Tibial nerve (tissue), 4 donors: ENCODE data around the gene CEMIP2. TPM values are rescaled to one million over a fixed set of nuclear protein-coding genes. Genes with fewer than 3 reads are reported as not detected.

Source experiments
- DNase-seq, 2 donors: peaks; one replicate each; pipeline ENCODE4 v3.0.0-alpha.2; 2019; ENCODE audit warnings: low spot score in 2 of 2
- H3K27ac ChIP-seq, 4 donors: fragments of 200-600 bp; sonication (generic) in 3 of 4; one replicate each; pipeline ENCODE4 v1.5.1; 2017 to 2019; ENCODE audit warnings: mild to moderate bottlenecking in 1 of 4
- H3K27me3 ChIP-seq, 2 donors: fragments of 200-600 bp; sonication (generic) in 1 of 2; one replicate each; pipeline versions ENCODE4 v1.5.1 to v1.6.0; 2017 to 2019
- H3K36me3 ChIP-seq, 3 donors: fragments of 200-600 bp; sonication (generic); one replicate each; pipeline ENCODE4 v1.5.1; 2018 to 2019
- H3K4me1 ChIP-seq, 4 donors: fragments of 200-600 bp; sonication (generic) in 3 of 4; one replicate each; pipeline ENCODE4 v1.5.1; 2017 to 2019
- H3K4me3 ChIP-seq, 4 donors: fragments of 200-600 bp; sonication (generic) in 3 of 4; one replicate each; pipeline ENCODE4 v1.5.1; 2017 to 2019; ENCODE audit warnings: mild to moderate bottlenecking in 1 of 4, moderate library complexity in 1 of 4
- H3K9me3 ChIP-seq, 4 donors: fragments of 200-600 bp; sonication (generic) in 3 of 4; one replicate each; pipeline ENCODE4 v1.5.1; 2017 to 2019
- CTCF ChIP-seq, 5 experiments: fragments of 200-600 bp in 3 of 5; fragments of 450-650 bp in 2 of 5; sonication (generic) in 3 of 5; IDR thresholded peaks; one replicate each; pipeline ENCODE4 v1.5.1; 2016 to 2019; ENCODE audit warnings: antibody characterized with exemption in 5 of 5, mild to moderate bottlenecking in 3 of 5, moderate library complexity in 2 of 5
- EP300 ChIP-seq, 2 donors: sonication (generic); formaldehyde crosslinking; IDR thresholded peaks; one replicate each; pipeline ENCODE4 v1.6.1; 2017; ENCODE audit warnings: antibody characterized with exemption in 2 of 2, mild to moderate bottlenecking in 1 of 2
- POLR2A ChIP-seq, 2 donors: fragments of 450-650 bp; IDR thresholded peaks; one replicate each; pipeline ENCODE4 v1.6.1; 2017; ENCODE audit warnings: antibody characterized with exemption in 2 of 2, mild to moderate bottlenecking in 2 of 2, moderate library complexity in 2 of 2
- WGBS, 2 donors: methylation state at CpG; one replicate each; pipeline ENCODE4 v1.1.5; 2018; 5-methylcytosine and 5-hydroxymethylcytosine counted together
- total RNA-seq, 4 donors: library from RNA; depleted of rRNA; stranded (reverse); fragments of >200 nt; gene quantifications; one replicate each; pipeline ENCODE4 v1.1.0, GENCODE V29; 2016

CEMIP2 gene
- total RNA-seq, 4 donors from 2014 or later: 107 to 126 (median 118) TPM

- DNase-seq: no peak
- Histone ChIP-seq H3K36me3 (no peaks in the 10 kb centered on the region), H3K4me3 (no peak overlapping the region), H3K27me3 (no peaks in the 10 kb centered on the region), H3K9me3 (no peaks in the 10 kb centered on the region), H3K27ac (no peak overlapping the region), H3K4me1 (peaks cover 0 to under 1% (median 0%) of the 10 kb centered on the region in 4 donors)
- 92 to 93% methylated on average over 3 of the region's 3 CpGs for WGBS, 2 donors
- TF ChIP-seq EP300 (IDR thresholded peaks at IDR 0.05) (no peak), CTCF (IDR thresholded peaks at IDR 0.05) (no peak), POLR2A (IDR thresholded peaks at IDR 0.05) (no peak)
These were observed 98.9 kb downstream of the CEMIP2 start for GRCh38 chr9:71669284-71669995.

- no peaks in the 10 kb centered on the region for H3K36me3 ChIP-seq
- no peaks in the 10 kb centered on the region for H3K9me3 ChIP-seq
- no peak for DNase-seq
- no peak for TF ChIP-seq CTCF (IDR thresholded peaks at IDR 0.05)
- TF ChIP-seq POLR2A (IDR thresholded peaks at IDR 0.05): no peak
- no peak for TF ChIP-seq EP300 (IDR thresholded peaks at IDR 0.05)
- no peaks in the 10 kb centered on the region for H3K27me3 ChIP-seq
- H3K4me3 ChIP-seq: no peak overlapping the region
- H3K4me1 ChIP-seq: peaks cover 0 to 7% (median 1%) of the 10 kb centered on the region in 4 donors
- 84 to 96% methylated on average over 2 of the region's 2 CpGs for WGBS, 2 donors
- H3K27ac ChIP-seq: no peak overlapping the region
These were observed 99.6 kb downstream of the CEMIP2 start for GRCh38 chr9:71668717-71669116.

- H3K4me1 ChIP-seq: peaks cover 0 to 21% (median 4%) of the 10 kb centered on the region in 4 donors
- no peaks in the 10 kb centered on the region for H3K27me3 ChIP-seq
- 86 to 89% methylated on average over 5 of the region's 5 CpGs for WGBS, 2 donors
- no peak for TF ChIP-seq POLR2A (IDR thresholded peaks at IDR 0.05)
- TF ChIP-seq EP300 (IDR thresholded peaks at IDR 0.05): no peak
- no peak for TF ChIP-seq CTCF (IDR thresholded peaks at IDR 0.05)
- no peak for DNase-seq
- H3K27ac ChIP-seq: no peak overlapping the region
- no peaks in the 10 kb centered on the region for H3K36me3 ChIP-seq
- H3K4me3 ChIP-seq: no peak overlapping the region
- no peaks in the 10 kb centered on the region for H3K9me3 ChIP-seq
These were observed 103.1 kb downstream of the CEMIP2 start for GRCh38 chr9:71665247-71665646.

- no peaks in the 10 kb centered on the region for H3K9me3 ChIP-seq
- WGBS, 2 donors: 73 to 75% methylated on average over 3 of the region's 3 CpGs
- no peak overlapping the region for H3K27ac ChIP-seq
These were observed 103.7 kb downstream of the CEMIP2 start for GRCh38 chr9:71664566-71664965.

More at GRCh38 chr9:71664566-71664965, 103.7 kb downstream of the CEMIP2 start:
- DNase-seq: no peak
- H3K36me3 ChIP-seq: no peaks in the 10 kb centered on the region
- H3K4me1 ChIP-seq: peaks cover 0 to 21% (median 4%) of the 10 kb centered on the region in 4 donors
- TF ChIP-seq CTCF (IDR thresholded peaks at IDR 0.05): no peak
- TF ChIP-seq POLR2A (IDR thresholded peaks at IDR 0.05): no peak
- no peak for TF ChIP-seq EP300 (IDR thresholded peaks at IDR 0.05)
- no peaks in the 10 kb centered on the region for H3K27me3 ChIP-seq
- no peak overlapping the region for H3K4me3 ChIP-seq
